Glomerular visceral epithelial cell (primary cell): Measurements from ENCODE around the gene MAST1.
A peak's percentile ranks its signal among the peaks of the same experiment; 100 is the strongest.
"Not testable (repeated sequence)": the region's sequence is repeated elsewhere in the genome, so short reads cannot be mapped to it uniquely, and the experiment has no call there.

Experiments used
- DNase-seq: peaks from one replicate; pipeline ENCODE4 v3.0.0-alpha.2; 2016; ENCODE audit errors: extremely low spot score

The MAST1 gene

GRCh38 chr19:12800923-12801465 lies 37.3 kb upstream of the MAST1 start:
- no peak for DNase-seq

- peak; percentile 76 for DNase-seq
These were observed 36.6 kb upstream of the MAST1 start, which contains the start of the genes PRDX2 and THSD8 for GRCh38 chr19:12801466-12802266. TSS of gene PRDX2 (minus strand) at chr19:12801800. CDS start at chr19:12801261, 539 bp downstream. TSS of gene THSD8 (plus strand) at chr19:12802069. CDS start at chr19:12802072, 3 bp downstream.

GRCh38 chr19:12802267-12803106 lies 35.8 kb upstream of the MAST1 start:
- DNase-seq: no peak

GRCh38 chr19:12804051-12804450 lies 34.3 kb upstream of the MAST1 start:
- no peak for DNase-seq

DNA sequence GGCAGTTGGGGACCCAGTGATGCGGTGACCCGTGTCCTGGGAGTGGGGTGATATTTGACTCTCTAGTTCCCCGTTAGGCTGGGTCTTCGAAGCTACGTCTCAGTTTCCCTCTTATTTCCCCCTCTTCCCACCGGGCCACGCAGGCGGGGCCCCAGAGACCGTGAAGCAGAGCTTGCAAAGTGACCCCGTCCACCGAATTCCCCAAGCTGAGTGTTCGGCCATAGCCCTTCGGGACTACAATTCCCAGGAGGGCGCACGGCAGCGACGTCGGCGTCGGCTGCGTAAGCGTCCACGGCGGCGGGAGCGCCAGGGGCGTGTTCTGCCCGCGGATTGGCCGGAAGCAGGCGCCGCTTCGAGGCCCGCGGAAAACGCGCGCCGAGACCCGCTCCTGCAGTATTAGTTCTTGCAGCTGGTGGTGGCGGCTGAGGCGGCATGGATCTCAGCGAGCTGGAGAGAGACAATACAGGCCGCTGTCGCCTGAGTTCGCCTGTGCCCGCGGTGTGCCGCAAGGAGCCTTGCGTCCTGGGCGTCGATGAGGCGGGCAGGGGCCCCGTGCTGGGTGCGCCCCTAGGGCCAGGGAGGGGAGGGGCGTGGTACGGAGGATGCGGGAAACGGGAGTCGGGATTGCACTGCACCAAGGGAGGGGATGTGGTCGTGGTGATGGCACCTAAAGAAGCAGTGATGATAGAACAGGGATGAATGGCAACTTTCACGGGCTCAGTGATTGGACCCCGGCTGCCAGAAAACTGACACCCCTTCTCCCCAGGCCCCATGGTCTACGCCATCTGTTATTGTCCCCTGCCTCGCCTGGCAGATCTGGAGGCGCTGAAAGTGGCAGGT lies 31.9 kb upstream of the MAST1 start, which contains the start of gene RNASEH2A:
Gene RNASEH2A (plus strand): TSS at position 343 of the 840 bp plus-strand sequence. CDS start 90 bp downstream, at position 433.
- DNase-seq: peak; percentile 90

DNA sequence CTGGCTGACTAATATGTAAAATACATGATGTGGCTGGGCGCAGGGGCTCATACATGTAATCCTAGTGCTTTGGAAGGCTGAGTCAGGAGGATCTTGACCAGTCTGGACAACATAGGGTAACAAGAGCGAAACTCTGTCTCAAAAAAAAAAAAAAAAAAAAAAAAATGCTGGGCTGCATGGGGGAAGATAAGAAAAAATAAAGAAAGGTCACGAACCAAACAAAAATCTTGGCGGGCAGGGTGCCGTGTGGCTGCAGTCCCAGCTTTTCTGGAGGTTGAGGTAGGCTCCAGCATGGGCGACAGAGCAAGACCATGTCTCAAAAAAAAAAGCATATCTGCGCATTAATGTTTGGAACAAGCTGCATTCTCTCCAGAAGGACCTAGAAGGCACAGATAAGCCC lies 23.2 kb upstream of the MAST1 start:
- no peak for DNase-seq

DNA sequence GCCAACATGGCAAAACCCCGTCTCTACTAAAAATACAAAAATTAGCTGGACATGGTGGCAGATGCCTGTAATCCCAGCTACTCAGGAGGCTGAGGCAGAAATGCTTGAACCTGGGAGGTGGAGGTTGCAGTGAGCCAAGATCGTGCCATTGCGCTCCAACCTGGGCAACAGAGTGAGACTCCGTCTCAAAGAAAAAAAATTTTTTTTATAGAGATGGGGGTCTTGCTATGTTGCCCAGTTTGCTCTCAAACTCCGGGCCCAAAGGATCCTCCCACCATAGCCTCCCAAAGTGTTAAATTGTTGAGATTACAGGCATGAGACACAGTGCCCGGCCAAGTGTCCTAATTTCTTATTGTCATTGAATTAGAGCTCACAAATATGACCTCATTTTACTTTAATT lies 21.1 kb upstream of the MAST1 start:
- DNase-seq: not testable (repeated sequence)

DNA sequence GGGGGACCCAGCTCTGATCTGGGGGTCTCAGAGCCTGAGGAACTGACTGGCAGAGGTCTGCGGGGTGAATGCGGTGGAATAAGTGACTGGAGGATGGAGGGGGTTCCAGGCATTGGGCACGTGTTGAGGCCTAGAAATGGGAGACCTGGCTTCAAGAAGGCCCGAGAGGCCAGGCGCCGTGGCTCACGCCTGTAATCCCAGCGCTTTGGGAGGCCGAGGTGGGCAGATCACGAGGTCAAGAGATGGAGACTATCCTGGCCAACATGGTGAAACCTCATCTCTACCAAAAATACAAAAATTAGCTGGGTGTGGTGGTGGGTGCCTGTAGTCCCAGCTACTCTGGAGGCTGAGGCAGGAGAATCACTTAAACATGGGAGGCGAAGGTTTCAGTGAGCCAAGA lies 20.5 kb upstream of the MAST1 start:
- DNase-seq: not testable (repeated sequence)

DNA sequence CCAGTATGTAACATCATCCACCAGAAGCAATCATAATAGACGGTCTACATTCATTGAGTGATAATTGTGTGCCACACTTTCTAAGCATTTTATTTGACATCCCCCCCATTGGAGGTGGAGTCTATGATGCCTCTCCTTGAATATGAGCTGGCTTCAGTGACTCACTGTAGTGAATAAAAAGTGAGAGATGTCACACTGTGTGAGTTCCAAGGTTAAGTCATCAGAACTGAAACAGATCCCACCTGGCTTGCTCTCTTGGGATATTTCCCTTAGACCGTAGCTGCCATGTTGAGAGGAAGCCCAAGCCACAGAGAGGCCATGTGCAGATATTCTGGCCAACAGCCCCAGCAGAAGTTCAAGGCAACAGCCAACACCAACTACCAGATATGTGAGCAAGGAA lies 16.6 kb upstream of the MAST1 start:
- DNase-seq: no peak

DNA sequence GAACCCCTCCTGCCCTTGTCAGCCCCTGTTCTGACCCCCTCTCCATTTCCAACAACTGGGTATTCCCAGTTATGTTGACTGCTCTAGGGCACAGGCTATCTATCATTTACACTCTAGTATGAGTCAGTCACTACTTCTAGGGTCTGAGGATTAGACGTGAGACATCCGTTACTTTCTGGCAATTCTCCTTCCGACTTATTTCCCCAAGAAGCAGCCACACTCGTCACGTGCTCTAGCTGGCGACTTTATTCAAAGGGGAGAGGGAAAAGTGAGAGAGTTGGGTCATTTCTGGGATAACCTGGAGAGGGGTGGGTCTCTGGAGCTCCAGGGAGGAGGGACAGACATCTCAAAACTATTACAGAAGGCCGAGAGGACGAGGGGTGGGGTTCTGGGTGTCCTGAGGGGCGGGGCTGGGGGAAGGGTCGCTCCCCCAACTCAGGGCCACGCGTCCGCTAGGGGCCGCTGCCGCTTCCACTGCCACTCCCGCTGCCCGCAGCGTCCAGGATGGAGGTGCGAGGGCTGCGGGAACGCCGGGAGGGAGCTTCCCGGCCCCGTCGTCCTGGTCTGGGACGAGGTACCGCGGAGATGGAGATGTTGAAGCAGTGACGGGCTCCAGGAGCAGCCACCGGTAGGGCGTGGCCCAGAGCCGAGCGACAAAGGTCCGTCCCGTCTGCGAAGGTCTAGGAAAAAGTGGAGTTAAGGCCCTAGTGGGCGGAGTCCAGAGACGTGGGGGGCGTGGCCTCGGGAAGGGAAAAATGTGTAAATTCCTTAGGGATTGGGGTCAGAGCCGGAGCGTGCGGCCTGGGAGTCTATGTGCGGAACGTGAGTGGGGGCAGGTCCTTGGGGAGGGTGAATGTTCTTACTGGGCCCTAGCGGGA lies 12.8 kb upstream of the MAST1 start:
- DNase-seq: no peak

- no peak for DNase-seq
These were observed 9.8 kb upstream of the MAST1 start for GRCh38 chr19:12828494-12828893.

DNA sequence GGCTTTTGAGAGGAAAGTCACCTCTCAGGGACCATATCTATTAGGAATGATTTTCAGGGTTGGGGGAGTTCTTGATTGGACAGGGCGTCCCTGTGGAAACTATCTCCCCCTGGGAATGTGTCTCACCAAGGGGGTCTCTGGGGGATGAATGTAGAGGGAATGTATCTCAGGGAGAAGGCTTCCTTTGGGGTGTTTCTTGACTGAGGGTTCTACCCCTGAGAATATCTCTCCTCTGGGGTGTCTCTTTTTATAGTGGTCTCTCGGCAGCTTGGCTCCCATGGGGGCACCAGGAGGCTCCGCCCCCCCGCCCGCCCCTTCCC lies 4.9 kb upstream of the MAST1 start:
- DNase-seq: no peak

DNA sequence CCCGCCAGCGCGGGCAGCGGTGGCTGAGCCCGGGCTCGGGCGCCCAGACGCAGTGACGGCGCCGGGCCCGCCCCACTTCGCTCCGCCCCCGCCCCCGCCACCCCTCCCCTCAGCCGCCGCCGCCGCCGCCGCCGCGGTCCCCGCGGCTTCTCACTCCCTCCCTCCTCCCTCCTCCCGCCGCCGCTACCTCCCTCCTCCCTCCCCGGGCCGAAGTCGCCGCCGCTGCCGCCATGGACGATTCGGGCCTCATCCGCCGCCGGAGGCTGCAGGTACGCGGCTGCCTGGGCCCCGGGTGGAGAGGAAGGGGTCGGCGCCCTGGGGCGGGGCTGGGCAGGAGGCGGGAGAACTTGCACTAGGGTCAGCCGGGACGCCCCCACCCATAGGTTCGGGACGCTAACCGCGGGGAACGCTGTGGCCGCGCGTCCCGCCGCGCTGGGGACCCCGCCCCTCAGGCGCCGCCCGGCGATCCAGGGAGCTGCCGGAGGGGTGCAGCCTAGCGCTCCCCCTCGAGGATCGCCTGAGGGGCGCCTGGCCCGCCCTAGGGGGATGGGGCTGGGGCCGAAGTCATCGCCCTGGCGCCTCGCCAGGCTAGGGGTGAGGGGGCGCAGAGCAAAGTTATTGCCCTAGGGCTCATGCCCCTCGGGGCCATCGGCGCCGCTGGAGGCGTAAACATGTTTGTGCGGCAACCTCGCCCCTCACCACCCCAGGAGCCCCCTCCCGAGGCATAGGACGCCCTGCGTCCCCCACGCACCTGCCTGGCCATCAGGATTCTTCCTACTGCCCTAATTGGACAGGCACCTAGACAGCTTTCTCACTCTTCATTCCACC lies 4.4 kb upstream of the MAST1 start:
- DNase-seq: peak; percentile 44

DNA sequence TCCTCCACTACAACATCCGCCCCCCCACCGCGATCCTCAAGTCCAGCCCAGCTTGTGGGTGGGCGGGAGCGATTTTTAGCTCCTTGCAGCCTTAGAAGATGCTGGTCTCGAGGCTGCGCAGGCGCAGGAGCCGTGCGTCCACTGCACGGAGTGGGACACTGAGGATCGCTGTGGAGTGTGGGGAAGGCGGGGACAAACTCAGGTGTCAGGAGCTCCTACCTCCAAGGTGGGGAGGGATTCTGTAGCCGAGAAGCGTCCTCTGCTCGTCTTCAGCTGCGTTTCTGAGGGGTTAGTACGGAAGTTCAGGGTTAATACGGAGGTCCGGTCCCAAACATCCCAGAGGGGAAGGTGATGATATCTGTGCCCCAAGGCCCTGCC lies 3.8 kb upstream of the MAST1 start, which contains the start of gene RTBDN:
Gene RTBDN (minus strand): TSS at position 14 of the 378 bp plus-strand sequence. CDS start 4,600 bp downstream, outside the sequence.
- peak; percentile 28 for DNase-seq

DNA sequence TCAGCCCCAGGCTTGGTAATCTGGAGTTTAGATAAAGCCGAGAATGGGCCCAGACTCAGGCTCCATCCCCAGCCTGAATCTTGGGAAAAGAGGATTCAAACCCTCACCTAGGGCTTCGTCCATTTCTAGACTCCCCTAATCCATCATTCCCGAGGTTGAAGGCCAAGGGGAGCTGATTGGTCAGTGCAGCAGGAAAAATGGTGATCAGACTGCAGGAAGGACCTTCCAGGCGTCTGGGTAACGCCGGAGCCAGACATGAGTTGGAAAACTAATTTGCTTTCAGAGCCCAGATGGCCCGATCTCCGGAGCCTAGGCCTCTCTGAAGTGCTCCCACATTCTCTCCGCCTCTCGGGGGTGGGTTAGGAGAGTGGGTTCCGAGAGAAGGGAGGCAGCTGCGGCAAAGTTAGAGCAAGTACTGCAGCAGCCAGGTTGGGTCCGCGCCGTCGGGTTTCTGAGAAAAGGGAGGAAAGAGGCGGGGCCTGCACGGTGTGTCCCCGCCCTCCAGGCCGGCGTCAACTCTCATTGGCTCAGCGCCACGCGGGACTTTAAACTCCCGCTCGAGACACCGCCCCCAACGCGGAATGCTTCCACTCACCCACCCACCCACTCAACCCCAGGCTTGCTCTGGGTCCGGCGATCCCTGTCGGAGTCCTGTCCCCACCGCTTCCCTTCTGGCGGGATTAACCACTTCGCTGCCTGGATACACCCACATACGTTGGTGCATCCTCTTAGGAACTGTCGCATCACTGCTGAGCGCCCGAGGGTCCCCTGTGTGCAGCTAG lies 3.1 kb upstream of the MAST1 start:
- DNase-seq: no peak

DNA sequence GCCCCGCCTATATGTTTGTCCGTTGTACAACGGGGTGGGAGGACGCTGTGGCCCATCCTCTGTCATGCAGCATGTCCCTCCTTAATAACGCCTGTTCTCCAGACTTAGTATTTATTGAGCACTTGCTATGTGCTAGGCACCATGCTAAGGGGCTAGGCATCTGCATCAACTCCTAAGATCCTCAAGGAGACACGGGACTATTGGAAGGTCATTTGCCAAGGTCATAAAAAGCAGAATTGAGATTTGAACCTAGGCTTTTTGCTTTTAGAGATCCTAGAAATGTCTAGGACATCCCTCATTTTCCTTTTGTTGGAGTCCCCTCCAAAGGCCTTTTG lies 1.8 kb upstream of the MAST1 start:
- DNase-seq: no peak

- no peak for DNase-seq
These were observed 1.1 kb upstream of the MAST1 start for GRCh38 chr19:12837225-12837624.

GRCh38 chr19:12838886-12839756 lies 806 bp downstream of the MAST1 start:
- DNase-seq: no peak
